Left renal pelvis (tissue), 4 donors: ENCODE data around the gene COL4A6. TPM values are rescaled to one million over a fixed set of nuclear protein-coding genes. Genes with fewer than 3 reads are reported as not detected.

Experiments
- DNase-seq, 4 donors: peaks; one replicate each; pipeline ENCODE4 v3.0.0-alpha.2; 2013; ENCODE audit warnings: low read depth in 4 of 4, low spot score in 3 of 4
- polyA plus RNA-seq, 4 donors: library from polyadenylated mRNA; unstranded; fragments of 120-200 nt; gene quantifications; one replicate each; pipeline ENCODE4 v1.2.1, GENCODE V29; 2013; ENCODE audit not compliant: insufficient read length in 4 of 4

The COL4A6 gene
- polyA plus RNA-seq, 4 donors: 7.1 to 17.8 (median 16.5) TPM

DNA sequence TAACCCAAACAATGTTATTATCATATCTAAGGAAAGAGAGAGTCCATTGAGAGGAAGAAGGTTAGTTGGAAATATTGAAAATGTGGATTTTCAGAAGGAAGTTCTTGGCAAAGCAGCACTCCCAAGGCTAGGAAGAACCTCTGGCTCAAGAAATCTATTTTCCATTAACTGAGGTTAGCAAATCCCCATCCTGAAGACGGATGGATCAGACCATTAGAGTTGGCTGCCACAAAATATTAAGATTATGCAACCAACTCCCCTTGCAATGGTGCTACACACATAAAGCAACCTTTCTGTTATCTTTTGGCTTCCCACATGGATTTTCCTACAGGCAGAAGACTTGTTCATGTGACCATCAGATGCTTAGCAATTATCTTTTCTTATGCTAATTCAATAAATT is 96.3 kb downstream of the COL4A6 start:
- DNase-seq: no peak

DNA sequence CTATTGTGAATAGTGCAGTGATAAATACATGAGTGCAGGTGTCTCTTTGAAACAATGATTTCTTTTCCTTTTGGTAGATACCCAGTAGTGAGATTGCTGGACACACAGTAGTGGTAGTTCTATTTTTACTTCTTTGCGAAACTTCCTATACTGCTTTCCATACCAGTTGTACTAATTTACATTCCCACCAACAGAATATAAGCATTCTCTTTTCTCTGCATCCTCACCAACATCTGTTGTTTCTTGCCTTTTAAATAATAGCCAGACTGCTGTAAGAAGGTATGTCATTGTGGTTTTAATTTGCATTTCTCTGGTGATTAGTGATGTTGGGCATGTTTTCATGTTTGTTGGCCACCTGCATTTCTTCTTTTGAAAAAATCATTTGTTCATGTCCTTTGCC is 105.9 kb downstream of the COL4A6 start:
- DNase-seq: no peak

- no peak for DNase-seq
These were observed 106.9 kb downstream of the COL4A6 start for GRCh38 chrX:108331126-108331909.

GRCh38 chrX:108323751-108324150 is 114.5 kb downstream of the COL4A6 start:
- DNase-seq: no peak

- no peak for DNase-seq
These were observed 116.0 kb downstream of the COL4A6 start for GRCh38 chrX:108322234-108322633.

- no peak for DNase-seq
These were observed 121.8 kb downstream of the COL4A6 start for GRCh38 chrX:108316456-108316855.

DNA sequence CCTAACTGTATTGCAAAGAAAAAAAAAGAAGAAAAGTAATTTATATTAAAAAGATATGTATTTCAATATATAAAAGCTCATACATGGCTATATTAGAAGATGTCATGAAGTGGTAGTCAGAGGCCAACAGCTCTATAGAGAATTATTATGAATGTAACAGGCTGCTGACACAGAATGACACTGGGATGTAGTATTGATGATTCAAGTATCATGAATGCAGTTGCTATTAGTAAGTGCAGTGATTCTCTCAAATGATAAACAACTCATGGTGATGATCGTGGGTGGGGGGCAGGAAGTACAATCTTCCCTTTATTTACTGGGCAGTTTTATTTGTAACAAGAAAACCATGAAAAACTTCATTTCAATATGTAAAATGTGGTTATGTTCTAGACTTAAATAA is 124.6 kb downstream of the COL4A6 start:
- DNase-seq: no peak

DNA sequence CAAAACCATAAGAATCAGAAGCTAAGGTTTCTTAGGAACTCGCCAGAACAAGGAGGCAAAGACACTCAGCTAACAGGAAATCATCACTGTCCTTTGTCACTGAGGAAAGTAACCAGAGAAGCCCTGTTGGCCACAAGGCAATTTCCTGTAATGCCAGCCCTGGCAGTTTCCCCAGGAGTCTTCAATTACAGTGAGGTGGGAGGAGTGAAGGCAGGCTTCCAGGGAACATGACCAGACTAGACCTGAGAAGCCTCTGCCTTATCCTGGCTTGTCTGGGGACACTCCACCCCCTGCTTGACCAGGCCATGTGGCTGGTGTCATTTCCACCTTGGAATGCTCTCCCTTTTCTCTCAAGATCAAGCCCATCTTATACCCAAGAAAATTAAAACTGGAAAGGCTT is 125.3 kb downstream of the COL4A6 start:
- no peak for DNase-seq

DNA sequence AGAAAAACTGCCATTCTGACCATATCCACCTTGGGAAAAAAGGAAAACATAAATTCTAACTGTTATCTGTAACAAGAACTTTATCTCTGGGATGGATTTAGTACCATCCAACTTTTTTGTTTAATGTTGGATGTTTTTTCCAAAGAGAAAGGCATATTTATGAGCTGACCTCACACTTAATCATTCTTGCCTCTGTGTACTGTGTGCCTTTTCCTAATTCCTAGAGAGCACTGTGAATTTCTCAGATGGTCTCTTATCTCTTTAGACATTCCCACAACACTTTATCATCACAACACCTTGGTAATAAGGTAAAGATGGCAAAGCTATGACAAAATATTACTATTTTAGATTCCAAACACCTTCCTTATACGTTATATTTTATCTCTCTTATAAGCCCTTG is 126.2 kb downstream of the COL4A6 start:
- DNase-seq: no peak

- DNase-seq: no peak
These were observed 127.7 kb downstream of the COL4A6 start for GRCh38 chrX:108310506-108310905.

GRCh38 chrX:108309144-108309543 is 129.1 kb downstream of the COL4A6 start:
- no peak for DNase-seq

GRCh38 chrX:108307132-108308085 is 130.8 kb downstream of the COL4A6 start:
- DNase-seq: no peak

DNA sequence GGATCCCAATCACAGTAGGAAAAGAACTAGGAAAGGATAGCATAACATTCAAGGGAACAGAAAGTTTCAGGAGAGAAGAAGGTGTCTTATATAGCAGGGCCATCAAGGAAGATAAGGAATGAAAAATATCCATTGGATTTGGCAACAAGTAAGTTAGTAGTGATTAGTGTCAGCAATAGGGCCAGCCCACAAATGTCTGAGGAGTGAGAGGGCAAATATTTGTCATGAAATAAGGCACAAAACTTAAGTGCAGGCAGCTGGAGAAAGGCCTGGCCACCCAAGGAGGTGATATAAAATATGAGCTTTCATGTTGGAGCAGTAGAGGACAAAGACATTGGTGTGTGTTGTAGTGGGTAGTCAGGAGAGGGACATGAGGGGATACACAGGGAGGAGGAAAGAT is 132.1 kb downstream of the COL4A6 start:
- DNase-seq: no peak

GRCh38 chrX:108304757-108305156 is 133.5 kb downstream of the COL4A6 start:
- DNase-seq: no peak

DNA sequence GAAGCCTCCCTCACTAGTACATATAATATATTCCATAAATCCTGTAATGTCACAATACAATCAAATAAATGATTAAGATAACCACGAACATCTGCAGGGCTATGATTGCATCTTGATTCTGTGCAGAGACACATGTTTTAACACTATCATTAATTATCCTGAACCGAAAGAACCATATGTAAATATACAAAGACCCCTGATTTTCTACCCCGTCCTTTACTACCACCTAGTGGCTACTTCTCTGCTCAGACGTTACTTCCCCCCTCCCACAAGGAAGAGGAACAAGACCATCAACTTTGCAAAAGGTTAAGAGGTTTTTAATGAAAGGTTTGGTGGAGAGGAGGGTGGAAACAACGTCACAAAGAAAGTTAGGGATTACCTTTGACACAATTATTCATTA is 134.0 kb downstream of the COL4A6 start:
- DNase-seq: no peak

DNA sequence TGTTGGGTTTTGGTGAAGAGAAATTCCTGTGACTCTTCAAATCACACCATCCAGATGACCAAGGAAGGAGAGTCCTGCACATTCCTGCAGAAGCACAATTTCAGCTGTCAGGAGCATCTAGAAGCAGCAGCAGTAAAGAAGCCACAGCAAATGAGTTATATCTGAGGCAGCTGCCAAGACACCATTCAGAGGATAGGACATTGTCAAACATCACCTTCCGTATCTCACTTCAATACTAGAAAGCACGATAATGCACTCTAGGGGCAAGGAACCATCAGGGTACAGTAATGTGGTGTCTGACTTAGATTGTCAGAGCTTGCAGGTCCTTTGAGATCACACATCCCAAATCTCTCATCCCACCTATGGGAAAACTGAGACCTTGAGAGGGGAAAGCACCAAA is 134.5 kb downstream of the COL4A6 start:
- DNase-seq: no peak

DNA sequence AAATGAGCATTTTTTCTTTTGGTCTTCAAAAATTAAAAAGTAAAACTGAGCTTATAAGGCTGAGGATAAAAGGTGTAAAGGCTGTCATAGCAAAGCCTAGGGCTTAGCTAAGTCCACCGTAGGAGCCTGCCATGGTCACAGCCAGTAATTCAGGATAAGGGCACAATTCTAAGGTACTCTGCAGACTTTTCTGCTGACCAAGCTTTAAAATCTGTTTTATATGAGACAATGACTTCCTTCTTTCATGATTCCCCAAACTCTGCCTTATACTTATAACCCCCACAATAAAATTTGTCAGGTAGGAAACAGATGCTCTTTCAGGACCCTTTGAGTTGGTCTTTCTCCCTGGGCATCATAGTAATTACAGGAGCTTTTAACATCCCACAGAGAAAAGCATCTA is 138.5 kb downstream of the COL4A6 start:
- DNase-seq: no peak

GRCh38 chrX:108299101-108299591 is 139.1 kb downstream of the COL4A6 start:
- DNase-seq: no peak

DNA sequence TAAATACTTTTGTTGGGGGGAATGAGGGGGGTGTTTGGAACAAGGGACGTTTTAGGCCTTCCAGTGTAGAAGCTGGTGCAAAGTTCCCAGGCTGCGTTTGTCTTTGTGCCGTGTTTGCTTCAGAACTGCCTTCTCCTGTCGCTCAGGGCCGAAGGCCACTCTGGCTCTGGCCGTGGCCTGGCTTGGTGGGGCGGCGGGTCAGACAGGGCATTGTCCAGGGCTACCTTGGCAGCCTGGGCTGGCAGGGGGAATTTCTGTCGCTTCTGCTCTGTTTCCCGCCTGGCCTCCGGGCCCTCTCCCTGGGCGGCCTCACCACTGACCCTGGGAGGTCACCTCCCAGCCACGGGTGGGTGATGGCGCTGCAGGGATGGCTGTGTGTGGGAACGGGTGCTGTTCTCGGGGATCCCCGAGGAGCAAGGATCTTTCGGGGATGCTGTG is 140.0 kb downstream of the COL4A6 start:
- no peak for DNase-seq

- no peak for DNase-seq
These were observed 140.9 kb downstream of the COL4A6 start for GRCh38 chrX:108297290-108297689.

- no peak for DNase-seq
These were observed 146.2 kb downstream of the COL4A6 start for GRCh38 chrX:108292053-108292452.

DNA sequence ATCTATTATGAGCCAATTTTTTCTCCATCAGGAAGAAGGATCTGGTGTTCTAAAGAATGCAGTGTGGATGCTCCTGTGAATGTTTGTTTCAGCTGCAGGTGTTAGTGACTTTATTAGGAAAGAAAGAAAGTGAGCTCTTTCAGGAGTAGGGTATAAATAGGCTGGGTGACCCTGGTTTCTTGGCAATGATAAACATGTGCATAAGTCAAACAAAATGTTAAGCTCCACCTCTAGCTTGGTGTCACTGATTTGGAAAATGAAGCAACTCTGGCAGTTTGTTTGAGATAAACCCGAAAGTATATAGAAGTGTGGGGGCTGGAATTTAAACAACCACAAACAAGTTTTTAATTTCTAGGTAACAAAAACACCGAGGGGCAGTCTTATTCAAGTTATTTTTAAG is 152.3 kb downstream of the COL4A6 start:
- no peak for DNase-seq
